Natural killer cell (primary cell): ENCODE measurements around the gene VKORC1. TPM values are rescaled to one million over a fixed set of nuclear protein-coding genes. Genes with fewer than 3 reads are reported as not detected.

ENCODE experiments used
- ATAC-seq, 3 donors: fragments of 150-1000 bp in 2 of 3; fragments of 200-7000 bp in 1 of 3; cut with Tn5 transposase; 1 replicate in 1 of 3; 2 replicates in 2 of 3; pipeline ENCODE4 v1.10.0; 2021; ENCODE audit warnings: mild to moderate bottlenecking in 2 of 3, moderate library complexity in 2 of 3
- DNase-seq, 2 donors: peaks; one replicate each; pipeline versions ENCODE4 v3.0.0 to v3.0.0-alpha.2; 2013 to 2021; ENCODE audit warnings: mixed read lengths in 1 of 2
- H3K27ac ChIP-seq: one replicate; pipeline ENCODE4 v1.5.1; 2013; ENCODE audit warnings: mild to moderate bottlenecking, low read length
- H3K27me3 ChIP-seq: one replicate; pipeline ENCODE4 v1.6.1; 2013; ENCODE audit warnings: low read length; ENCODE audit not compliant: control insufficient read depth, insufficient read depth
- H3K36me3 ChIP-seq: one replicate; pipeline ENCODE4 v1.6.1; 2013; ENCODE audit warnings: low read length; ENCODE audit not compliant: control insufficient read depth, insufficient read depth
- H3K4me1 ChIP-seq: one replicate; pipeline ENCODE4 v1.6.1; 2013; ENCODE audit warnings: low read length; ENCODE audit not compliant: control insufficient read depth, insufficient read depth
- H3K4me3 ChIP-seq: one replicate; pipeline ENCODE4 v1.5.1; 2013; ENCODE audit warnings: low read length
- H3K9me3 ChIP-seq: one replicate; pipeline ENCODE4 v1.6.1; 2013; ENCODE audit warnings: low read length; ENCODE audit not compliant: control insufficient read depth, insufficient read depth
- H3K27ac Mint-ChIP-seq, 2 donors: one replicate each; pipeline ENCODE4 v1.8.0; 2022; ENCODE audit warnings: mild to moderate bottlenecking in 2 of 2, mixed read lengths in 2 of 2, moderate library complexity in 1 of 2
- H3K27me3 Mint-ChIP-seq, 2 donors: one replicate each; pipeline ENCODE4 v1.8.0; 2022; ENCODE audit warnings: low read depth in 2 of 2, mixed read lengths in 2 of 2
- H3K36me3 Mint-ChIP-seq: one replicate; pipeline ENCODE4 v1.8.0; 2022; ENCODE audit warnings: mixed read lengths
- H3K4me1 Mint-ChIP-seq, 2 donors: one replicate each; pipeline ENCODE4 v1.8.0; 2022; ENCODE audit warnings: mixed read lengths in 2 of 2
- H3K4me3 Mint-ChIP-seq: one replicate; pipeline ENCODE4 v1.8.0; 2022; ENCODE audit warnings: mild to moderate bottlenecking, moderate library complexity, mixed read lengths
- H3K9me3 Mint-ChIP-seq, 2 donors: one replicate each; pipeline ENCODE4 v1.8.0; 2022; ENCODE audit warnings: mixed read lengths in 2 of 2
- CTCF ChIP-seq: fragments of 200-600 bp; IDR thresholded peaks from one replicate; pipeline ENCODE4 v1.8.0; 2022; ENCODE audit warnings: antibody characterized with exemption
- WGBS: methylation state at CpG from one replicate; pipeline ENCODE4 v1.1.7; 2013; ENCODE audit warnings: missing lambda C conversion rate; ENCODE audit not compliant: insufficient coverage; 5-methylcytosine and 5-hydroxymethylcytosine counted together
- intact Hi-C: fragments of 100-400 bp; cut with micrococcal nuclease; formaldehyde crosslinking; loops from one replicate; pipeline ENCODE4 v1.14.2; 2022
- total RNA-seq, 4 donors: library from RNA; stranded (reverse); fragments of 120-200 nt in 1 of 4; gene quantifications; one replicate each; pipeline versions ENCODE4 v1.2.3 to v1.2.4, GENCODE V29; 2013 to 2022

The VKORC1 gene
- total RNA-seq: 10 to 100 TPM; 35.9 to 42.1 (median 41.8) TPM
- total RNA-seq (2013): 27.0 TPM

GRCh38 chr16:31094424-31095120, at the start of gene VKORC1:
VKORC1 (minus strand) TSS chr16:31094797; CDS start chr16:31094729, 68 bp downstream.
- TF ChIP-seq CTCF: no peak
- intact Hi-C loops: loop anchor here (1.0 to 5.0 kb wide), 3 partner anchors 20 to 109 kb away; partner anchors contain the start of genes HSD3B7, STX4, ZNF646 and ZNF668
- Histone ChIP-seq H3K36me3 (peaks cover 10% of the 10 kb centered on the region), H3K9me3 (no peaks in the 10 kb centered on the region), H3K4me1 (peaks cover 26% of the 10 kb centered on the region), H3K27me3 (no peaks in the 10 kb centered on the region), H3K27ac (peak within 1 kb of the TSS; percentile 67), H3K4me3 (peak within 1 kb of the TSS; percentile 87)
- WGBS: under 1% methylated on average over 69 of the region's 69 CpGs
- H3K36me3 Mint-ChIP-seq: no peaks in the 10 kb centered on the region
- peak; percentile 69 to 93 for DNase-seq
- H3K4me1 Mint-ChIP-seq: peaks cover 22 to 24% of the 10 kb centered on the region in 2 donors
- no peaks in the 10 kb centered on the region for H3K27me3 Mint-ChIP-seq
- peak within 1 kb of the TSS; percentile 87 for H3K4me3 Mint-ChIP-seq
- H3K27ac Mint-ChIP-seq: peak within 1 kb of the TSS; percentile 84 to 90
- ATAC-seq: peak; percentile 78 to 89 (median 82)
- H3K9me3 Mint-ChIP-seq: no peaks in the 10 kb centered on the region

GRCh38 chr16:31143694-31144148, 49.1 kb upstream of the VKORC1 start:
- no peak overlapping the region for H3K27ac ChIP-seq

GRCh38 chr16:31143011-31143693, 48.6 kb upstream of the VKORC1 start:
- intact Hi-C loops: loop anchor here (2.0 to 5.0 kb wide), 3 partner anchors 36 to 299 kb away; partner anchors contain the start of genes BCKDK, HSD3B7 and ZNF843

More at GRCh38 chr16:31143694-31144148, 49.1 kb upstream of the VKORC1 start:
- Mint-ChIP-seq H3K9me3 (no peaks in the 10 kb centered on the region), H3K4me3 (peak overlapping the region; percentile 82), H3K36me3 (no peaks in the 10 kb centered on the region), H3K27ac (peak overlapping the region; percentile 56 to 65), H3K27me3 (peaks cover 0 to 7% of the 10 kb centered on the region in 2 donors), H3K4me1 (peaks cover 15 to 22% of the 10 kb centered on the region in 2 donors)
- intact Hi-C loops: loop anchor here (2.0 to 5.0 kb wide), 3 partner anchors 36 to 299 kb away; partner anchors contain the start of genes BCKDK, HSD3B7 and ZNF843
- Histone ChIP-seq H3K9me3 (no peaks in the 10 kb centered on the region), H3K27me3 (no peaks in the 10 kb centered on the region), H3K4me1 (peaks cover 19% of the 10 kb centered on the region), H3K36me3 (no peaks in the 10 kb centered on the region), H3K4me3 (no peak overlapping the region)
- WGBS: 95% methylated on average over 8 of the region's 8 CpGs
- DNase-seq: peak in 1 of 2 donors; percentile 6
- TF ChIP-seq CTCF: no peak
- ATAC-seq: no peak

More at GRCh38 chr16:31143011-31143693, 48.6 kb upstream of the VKORC1 start:
- no peak for TF ChIP-seq CTCF
- H3K36me3 ChIP-seq: no peaks in the 10 kb centered on the region
- Mint-ChIP-seq H3K4me3 (peak overlapping the region; percentile 82), H3K9me3 (no peaks in the 10 kb centered on the region), H3K4me1 (peaks cover 15 to 22% of the 10 kb centered on the region in 2 donors), H3K27me3 (peaks cover 0 to 7% of the 10 kb centered on the region in 2 donors), H3K27ac (peak overlapping the region; percentile 56 to 82), H3K36me3 (no peaks in the 10 kb centered on the region)
- no peaks in the 10 kb centered on the region for H3K9me3 ChIP-seq
- WGBS: 77% methylated on average over 21 of the region's 22 CpGs
- peaks cover 19% of the 10 kb centered on the region for H3K4me1 ChIP-seq
- peak overlapping the region; percentile 11 for H3K27ac ChIP-seq
- H3K27me3 ChIP-seq: no peaks in the 10 kb centered on the region
- H3K4me3 ChIP-seq: peak overlapping the region; percentile 6
- no peak for ATAC-seq
- DNase-seq: peak in 1 of 2 donors; percentile 19
